ENCODE data around the gene SCML1.

- no peak for TF ChIP-seq CTCF (conservative IDR thresholded peaks at IDR 0.05 in 1 of 2, IDR thresholded peaks at IDR 0.05 in 1 of 2; ENCODE audit: low read depth in 1 of 2, low read length in 2 of 2)
- TF ChIP-seq EZH2 (IDR thresholded peaks at IDR 0.05; ENCODE audit: low read length, missing control alignments), result no peak
Observed at GRCh38 chrX:17787557-17787956, 50.3 kb downstream of the SCML1 start.

All from fibroblast of lung (primary cell).